A549 (cell line): ENCODE data around the gene KRTAP5-7.
"Not testable (repeated sequence)": the region's sequence is repeated elsewhere in the genome, so short reads cannot be mapped to it uniquely, and the experiment has no call there.

Source experiments
- CTCF ChIP-seq: fragments of >200 bp; sonication (Bioruptor Twin); formaldehyde crosslinking; IDR thresholded peaks from 3 replicates; pipeline ENCODE4 v1.5.1; 2016
- EHMT2 ChIP-seq: fragments of 200-600 bp; sonication (generic); IDR thresholded peaks from 2 replicates; pipeline ENCODE4 v1.6.1; 2016; ENCODE audit warnings: antibody characterized with exemption, low read depth, mild to moderate bottlenecking, moderate library complexity
- EP300 ChIP-seq, 2 experiments: fragments of >200 bp; sonication (Bioruptor Twin); formaldehyde crosslinking; IDR thresholded peaks; 2 replicates in 1 of 2; 3 replicates in 1 of 2; pipeline ENCODE4 v1.6.1; 2016 to 2017
- HES2 ChIP-seq: fragments of >200 bp; sonication (Bioruptor Twin); formaldehyde crosslinking; IDR thresholded peaks from 2 replicates; pipeline ENCODE4 v1.6.1; 2016
- HMGXB4 ChIP-seq: fragments of 250-450 bp; sonication (Bioruptor Pico); IDR thresholded peaks from 2 replicates; pipeline ENCODE4 v1.5.0; 2021; ENCODE audit warnings: mild to moderate bottlenecking, moderate library complexity, borderline replicate concordance
- KDM1A ChIP-seq: fragments of 200-600 bp; sonication (generic); IDR thresholded peaks from 2 replicates; pipeline ENCODE4 v1.6.1; 2016; ENCODE audit warnings: low read depth, mild to moderate bottlenecking
- MAX ChIP-seq: IDR thresholded peaks from 2 replicates; pipeline ENCODE4 v1.6.1; 2012
- MAZ ChIP-seq: fragments of 150-350 bp; IDR thresholded peaks from 2 replicates; pipeline ENCODE4 v1.6.1; 2014; ENCODE audit warnings: antibody characterized with exemption, low read depth, low read length, borderline replicate concordance
- POLR2A ChIP-seq: IDR thresholded peaks from 2 replicates; pipeline ENCODE4 v1.6.1; 2012; ENCODE audit warnings: mild to moderate bottlenecking, low read length
- USF2 ChIP-seq: fragments of 450-650 bp; IDR thresholded peaks from 2 replicates; pipeline ENCODE4 v1.6.1; 2014; ENCODE audit warnings: antibody characterized with exemption

- TF ChIP-seq POLR2A; CTCF; EP300 (IDR thresholded peaks at IDR 0.05); KDM1A; HES2; MAX; HMGXB4; USF2; MAZ; EHMT2: not testable (repeated sequence)
Observed at GRCh38 chr11:71567633-71568032, 40.6 kb downstream of the KRTAP5-7 start.
